Measurements from ENCODE around the gene SH3BP1.
"Not testable (repeated sequence)": the region's sequence is repeated elsewhere in the genome, so short reads cannot be mapped to it uniquely, and the experiment has no call there.

The SH3BP1 gene

DNA sequence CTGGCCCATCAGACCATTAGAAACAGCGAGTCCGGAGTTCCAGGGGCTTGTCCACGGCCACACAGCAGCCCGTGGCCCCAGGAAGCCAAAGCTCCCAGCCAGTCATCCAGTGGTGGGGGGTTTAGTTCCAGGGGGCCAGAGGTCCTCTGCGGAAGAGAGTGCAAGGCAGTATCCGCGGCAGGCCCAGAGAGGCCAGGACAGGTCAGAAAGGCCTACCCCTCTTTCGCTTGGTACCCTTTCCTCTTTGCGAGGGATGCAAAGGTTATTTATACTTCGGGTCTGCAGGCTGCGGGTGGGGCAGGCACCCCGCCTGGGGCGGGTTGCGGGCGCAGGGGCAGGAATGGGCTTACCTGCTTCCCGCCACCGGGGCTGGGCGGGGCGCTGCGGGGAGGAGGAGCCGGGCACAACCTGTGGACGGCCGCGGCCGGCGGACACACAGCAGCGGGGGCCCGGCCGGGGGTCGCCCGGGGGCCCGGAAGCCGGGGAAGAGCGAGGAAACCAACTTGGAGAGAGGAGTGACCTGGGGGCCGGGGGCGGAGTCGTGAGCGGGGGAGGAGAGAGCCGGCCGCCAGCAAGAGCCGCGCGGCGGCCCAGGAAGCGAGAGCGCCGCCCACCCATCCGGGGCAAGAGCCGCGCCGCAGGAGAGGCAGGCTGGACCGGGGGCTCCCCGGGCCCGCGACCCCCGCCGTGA is at the start of gene SH3BP1:
Gene SH3BP1 (plus strand): TSS at position 600 of the 691 bp plus-strand sequence. CDS start 119 bp downstream, outside the sequence.
- Histone ChIP-seq H3K36me3 (ENCODE audit: control insufficient read depth, insufficient read depth, low read length) (no peaks in the 10 kb centered on the region), H3K4me1 (ENCODE audit: control insufficient read depth, insufficient read depth, low read length) (peaks cover 66% of the 10 kb centered on the region), H3K9ac (ENCODE audit: low read length) (peak within 1 kb of the TSS; percentile 66), H3K27me3 (ENCODE audit: control insufficient read depth, insufficient read depth, low read length) (no peaks in the 10 kb centered on the region), H3K9me3 (ENCODE audit: control insufficient read depth, low read length) (no peaks in the 10 kb centered on the region), H3K4me3 (ENCODE audit: low read length) (no peak within 1 kb of the TSS)

DNA sequence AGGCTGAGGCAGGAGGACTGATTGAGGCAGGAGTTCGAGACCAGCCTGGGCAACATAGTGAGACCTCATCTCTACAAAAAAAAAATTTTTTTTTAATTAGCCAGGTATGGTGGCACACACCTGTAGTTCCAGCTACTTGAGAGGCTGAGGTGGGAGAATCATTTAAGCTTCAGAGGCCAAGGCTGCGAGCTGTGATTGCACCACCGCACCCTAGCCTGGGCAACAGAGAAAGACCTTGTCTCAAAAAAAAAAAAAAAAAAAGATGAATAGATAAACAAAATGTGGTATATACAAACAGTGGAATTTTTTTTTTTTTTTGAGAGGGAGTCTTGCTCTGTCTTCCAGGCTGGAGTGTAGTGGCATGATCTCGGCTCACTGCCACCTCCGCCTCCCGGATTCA is 48.4 kb upstream of the SH3BP1 start:
- H3K9me3 ChIP-seq (ENCODE audit: control insufficient read depth, low read length); H3K36me3 ChIP-seq (ENCODE audit: control insufficient read depth, insufficient read depth, low read length); H3K9ac ChIP-seq (ENCODE audit: low read length); H3K4me3 ChIP-seq (ENCODE audit: low read length); H3K27me3 ChIP-seq (ENCODE audit: control insufficient read depth, insufficient read depth, low read length): not testable (repeated sequence)
- H3K4me1 ChIP-seq (ENCODE audit: control insufficient read depth, insufficient read depth, low read length) = peaks cover 54% of the 10 kb centered on the region

DNA sequence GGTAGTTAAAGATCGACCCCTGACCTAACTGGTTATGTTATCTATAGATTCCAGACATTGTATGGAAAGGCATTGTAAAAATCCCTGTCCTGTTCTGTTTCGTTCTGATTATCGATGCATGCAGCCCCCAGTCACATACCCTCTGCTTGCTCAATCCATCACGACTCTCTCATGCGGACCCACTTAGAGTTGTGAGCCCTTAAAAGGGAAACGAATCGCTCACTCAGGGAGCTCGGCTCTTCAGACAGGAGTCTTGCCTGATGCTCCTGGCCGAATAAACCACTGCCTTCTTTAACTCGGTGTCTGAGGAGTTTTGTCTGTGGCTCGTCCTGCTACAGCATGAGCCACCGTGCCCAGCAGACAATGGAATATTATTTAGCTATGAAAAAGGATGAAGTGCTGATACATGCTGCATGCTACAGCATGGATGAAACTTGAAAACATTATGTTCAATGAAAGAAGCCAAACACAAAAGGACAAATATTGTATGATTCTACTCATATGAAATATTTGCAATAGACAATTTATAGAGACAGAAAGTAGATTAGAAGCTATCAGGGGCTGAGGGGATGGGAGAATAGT is 47.6 kb upstream of the SH3BP1 start:
- no peaks in the 10 kb centered on the region for H3K9me3 ChIP-seq (ENCODE audit: control insufficient read depth, low read length)
- H3K4me3 ChIP-seq (ENCODE audit: low read length) = no peak overlapping the region
- no peaks in the 10 kb centered on the region for H3K27me3 ChIP-seq (ENCODE audit: control insufficient read depth, insufficient read depth, low read length)
- H3K9ac ChIP-seq (ENCODE audit: low read length) = no peak overlapping the region
- peaks cover 52% of the 10 kb centered on the region for H3K4me1 ChIP-seq (ENCODE audit: control insufficient read depth, insufficient read depth, low read length)
- no peaks in the 10 kb centered on the region for H3K36me3 ChIP-seq (ENCODE audit: control insufficient read depth, insufficient read depth, low read length)

DNA sequence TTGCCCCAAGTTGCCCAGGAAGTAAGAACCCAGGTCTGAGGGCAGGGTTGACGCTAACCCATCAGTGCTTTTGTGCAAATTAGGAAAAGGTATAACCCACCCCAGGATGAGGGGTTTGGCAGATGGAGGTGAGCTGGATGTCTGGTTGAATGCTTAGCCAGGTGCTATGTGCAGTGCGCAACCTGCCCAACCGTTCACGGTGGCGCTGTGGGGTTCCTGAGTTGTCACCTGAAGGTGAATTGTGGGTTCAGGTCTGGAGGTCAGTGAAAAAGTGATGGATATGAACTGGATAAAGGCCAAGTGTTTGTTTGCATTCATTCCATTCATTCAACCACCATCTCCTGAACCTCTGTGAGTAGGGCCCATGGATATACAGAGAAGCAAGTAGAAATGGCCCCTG is 45.2 kb upstream of the SH3BP1 start:
- no peaks in the 10 kb centered on the region for H3K36me3 ChIP-seq (ENCODE audit: control insufficient read depth, insufficient read depth, low read length)
- H3K4me3 ChIP-seq (ENCODE audit: low read length) = no peak overlapping the region
- H3K4me1 ChIP-seq (ENCODE audit: control insufficient read depth, insufficient read depth, low read length) = peaks cover 30% of the 10 kb centered on the region
- H3K9me3 ChIP-seq (ENCODE audit: control insufficient read depth, low read length) = no peaks in the 10 kb centered on the region
- H3K27me3 ChIP-seq (ENCODE audit: control insufficient read depth, insufficient read depth, low read length) = no peaks in the 10 kb centered on the region
- no peak overlapping the region for H3K9ac ChIP-seq (ENCODE audit: low read length)

DNA sequence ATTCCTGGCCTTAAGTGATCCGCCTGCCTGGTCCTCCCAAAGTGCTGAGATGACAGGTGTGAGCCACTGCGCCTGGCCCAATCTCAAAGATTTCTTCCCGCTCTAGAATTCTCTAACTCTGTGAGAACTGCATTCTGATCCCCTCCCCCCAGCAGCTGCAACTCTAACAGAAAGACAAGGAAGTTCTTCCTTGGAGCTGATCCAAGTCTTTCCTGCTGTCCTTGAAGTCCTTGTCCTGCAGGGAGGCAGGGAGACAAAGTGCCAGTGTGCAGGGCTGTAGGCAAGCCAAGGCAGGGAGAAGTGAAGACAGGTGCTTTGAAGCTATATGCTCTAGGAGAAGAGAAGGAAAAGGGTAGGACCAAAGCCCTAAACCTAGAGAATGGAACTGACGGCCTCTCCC is 40.3 kb upstream of the SH3BP1 start:
- H3K9ac ChIP-seq (ENCODE audit: low read length) = no peak overlapping the region
- no peaks in the 10 kb centered on the region for H3K9me3 ChIP-seq (ENCODE audit: control insufficient read depth, low read length)
- H3K27me3 ChIP-seq (ENCODE audit: control insufficient read depth, insufficient read depth, low read length) = no peaks in the 10 kb centered on the region
- peaks cover 5% of the 10 kb centered on the region for H3K4me1 ChIP-seq (ENCODE audit: control insufficient read depth, insufficient read depth, low read length)
- H3K4me3 ChIP-seq (ENCODE audit: low read length) = no peak overlapping the region
- no peaks in the 10 kb centered on the region for H3K36me3 ChIP-seq (ENCODE audit: control insufficient read depth, insufficient read depth, low read length)

DNA sequence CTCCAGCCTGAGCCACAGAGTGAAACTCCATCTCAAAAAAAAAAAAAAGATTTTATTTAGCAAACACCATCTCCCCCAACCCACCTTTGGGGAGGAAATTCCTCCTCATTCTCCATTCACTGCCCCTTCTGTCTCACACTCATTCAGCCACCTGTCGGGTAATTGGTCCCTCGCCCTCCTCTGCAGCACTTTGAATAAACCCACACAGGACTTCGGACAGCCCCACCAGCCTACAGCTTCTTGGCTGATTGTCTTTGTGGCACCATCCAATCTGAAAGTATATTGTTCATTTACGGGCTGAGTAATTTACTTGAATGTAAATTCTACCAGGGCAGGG is 38.3 kb upstream of the SH3BP1 start:
- Histone ChIP-seq H3K36me3 (ENCODE audit: control insufficient read depth, insufficient read depth, low read length) (no peaks in the 10 kb centered on the region), H3K4me3 (ENCODE audit: low read length) (no peak overlapping the region), H3K9ac (ENCODE audit: low read length) (no peak overlapping the region), H3K4me1 (ENCODE audit: control insufficient read depth, insufficient read depth, low read length) (peaks cover 5% of the 10 kb centered on the region), H3K27me3 (ENCODE audit: control insufficient read depth, insufficient read depth, low read length) (no peaks in the 10 kb centered on the region), H3K9me3 (ENCODE audit: control insufficient read depth, low read length) (no peaks in the 10 kb centered on the region)

DNA sequence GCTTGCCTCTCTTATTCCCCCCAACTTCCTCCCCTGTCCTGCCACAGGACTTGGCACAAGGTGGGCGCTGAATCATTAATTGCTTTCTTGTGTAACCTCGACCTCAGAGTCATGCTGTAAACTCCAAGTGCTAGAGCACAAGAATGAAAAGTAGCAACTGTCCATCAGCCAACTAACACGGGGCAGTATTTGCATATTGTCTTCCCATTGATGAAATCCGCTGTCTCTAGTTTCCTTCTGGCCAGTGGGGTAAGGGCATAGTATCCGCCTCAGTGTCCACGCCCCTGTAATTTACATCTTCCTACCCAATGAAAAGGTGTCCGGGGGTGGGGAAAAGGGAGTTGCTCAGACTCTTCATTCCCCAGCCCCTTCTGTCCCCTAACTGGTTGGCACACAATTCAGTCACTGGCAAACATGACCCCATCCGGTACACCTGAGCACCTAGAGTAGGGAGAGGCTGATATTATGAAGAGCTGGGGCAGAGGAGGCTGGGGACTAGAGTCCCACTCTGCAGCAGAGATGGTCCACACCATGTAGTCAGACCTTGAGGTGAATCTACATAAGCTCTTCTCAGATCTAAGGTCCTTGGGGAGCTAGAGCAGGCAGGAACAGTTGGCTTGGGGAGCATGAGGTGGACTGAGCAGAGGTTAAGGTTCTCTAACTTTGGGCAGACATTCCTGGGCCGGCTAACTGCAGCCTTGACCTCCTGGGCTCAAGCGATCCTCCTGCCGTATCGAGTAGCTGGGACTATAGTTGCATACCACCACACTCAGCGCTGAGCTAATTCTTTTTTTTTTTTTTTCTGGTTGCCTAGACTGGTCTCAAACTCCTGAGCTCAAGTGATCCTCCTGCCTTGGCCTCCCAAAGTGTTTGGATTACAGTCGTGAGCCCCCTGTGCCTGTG is 37.7 kb upstream of the SH3BP1 start:
- no peaks in the 10 kb centered on the region for H3K36me3 ChIP-seq (ENCODE audit: control insufficient read depth, insufficient read depth, low read length)
- no peaks in the 10 kb centered on the region for H3K27me3 ChIP-seq (ENCODE audit: control insufficient read depth, insufficient read depth, low read length)
- H3K4me3 ChIP-seq (ENCODE audit: low read length) = no peak overlapping the region
- H3K9me3 ChIP-seq (ENCODE audit: control insufficient read depth, low read length) = no peaks in the 10 kb centered on the region
- H3K9ac ChIP-seq (ENCODE audit: low read length) = no peak overlapping the region
- peaks cover 5% of the 10 kb centered on the region for H3K4me1 ChIP-seq (ENCODE audit: control insufficient read depth, insufficient read depth, low read length)

- not testable (repeated sequence) for H3K27me3 ChIP-seq (ENCODE audit: control insufficient read depth, insufficient read depth, low read length); H3K4me3 ChIP-seq (ENCODE audit: low read length); H3K36me3 ChIP-seq (ENCODE audit: control insufficient read depth, insufficient read depth, low read length); H3K9me3 ChIP-seq (ENCODE audit: control insufficient read depth, low read length); H3K9ac ChIP-seq (ENCODE audit: low read length); H3K4me1 ChIP-seq (ENCODE audit: control insufficient read depth, insufficient read depth, low read length)
Measured at GRCh38 chr22:37602546-37603277, 36.8 kb upstream of the SH3BP1 start.

- H3K9ac ChIP-seq (ENCODE audit: low read length) = no peak overlapping the region
- H3K27me3 ChIP-seq (ENCODE audit: control insufficient read depth, insufficient read depth, low read length) = no peaks in the 10 kb centered on the region
- H3K36me3 ChIP-seq (ENCODE audit: control insufficient read depth, insufficient read depth, low read length) = no peaks in the 10 kb centered on the region
- peaks cover 5% of the 10 kb centered on the region for H3K4me1 ChIP-seq (ENCODE audit: control insufficient read depth, insufficient read depth, low read length)
- H3K4me3 ChIP-seq (ENCODE audit: low read length) = no peak overlapping the region
- no peaks in the 10 kb centered on the region for H3K9me3 ChIP-seq (ENCODE audit: control insufficient read depth, low read length)
Measured at GRCh38 chr22:37604074-37604473, 35.4 kb upstream of the SH3BP1 start.

DNA sequence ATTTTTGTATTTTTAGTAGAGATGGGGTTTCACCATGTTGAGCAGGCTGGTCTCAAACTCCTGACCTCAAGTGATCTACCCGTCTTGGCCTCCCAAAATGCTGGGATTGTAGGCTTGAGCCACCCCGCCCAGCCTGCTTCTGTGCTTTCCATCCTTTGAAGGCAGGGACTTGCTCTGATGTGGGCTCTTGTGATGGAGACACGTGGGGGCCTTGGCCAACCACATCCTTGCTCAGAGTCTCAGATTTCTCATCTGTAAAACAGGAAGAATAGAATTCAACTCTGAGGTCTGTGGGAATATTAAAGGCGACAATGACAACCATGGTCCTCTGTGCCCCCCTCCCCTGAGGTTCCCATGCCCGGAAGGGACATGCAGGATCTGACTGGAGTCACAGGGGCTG is 34.6 kb upstream of the SH3BP1 start:
- no peak overlapping the region for H3K9ac ChIP-seq (ENCODE audit: low read length)
- no peaks in the 10 kb centered on the region for H3K9me3 ChIP-seq (ENCODE audit: control insufficient read depth, low read length)
- peaks cover 12% of the 10 kb centered on the region for H3K4me1 ChIP-seq (ENCODE audit: control insufficient read depth, insufficient read depth, low read length)
- no peak overlapping the region for H3K4me3 ChIP-seq (ENCODE audit: low read length)
- no peaks in the 10 kb centered on the region for H3K36me3 ChIP-seq (ENCODE audit: control insufficient read depth, insufficient read depth, low read length)
- no peaks in the 10 kb centered on the region for H3K27me3 ChIP-seq (ENCODE audit: control insufficient read depth, insufficient read depth, low read length)

GRCh38 chr22:37607010-37607934 is 32.2 kb upstream of the SH3BP1 start:
- Histone ChIP-seq H3K4me1 (ENCODE audit: control insufficient read depth, insufficient read depth, low read length) (peaks cover 17% of the 10 kb centered on the region), H3K27me3 (ENCODE audit: control insufficient read depth, insufficient read depth, low read length) (no peaks in the 10 kb centered on the region), H3K9ac (ENCODE audit: low read length) (peak overlapping the region; percentile 37), H3K4me3 (ENCODE audit: low read length) (peak overlapping the region; percentile 32), H3K9me3 (ENCODE audit: control insufficient read depth, low read length) (no peaks in the 10 kb centered on the region), H3K36me3 (ENCODE audit: control insufficient read depth, insufficient read depth, low read length) (no peaks in the 10 kb centered on the region)

Measured in mucosa of stomach (tissue), 1 donor.